LHCN-M2 (cell line): ENCODE data around the gene TMEM178A. TPM values are rescaled to one million over a fixed set of nuclear protein-coding genes. Genes with fewer than 3 reads are reported as not detected.

Experiments
- DNase-seq: peaks from one replicate; pipeline ENCODE4 v3.0.0-alpha.2; 2012; ENCODE audit warnings: low read depth
- total RNA-seq: library from RNA; depleted of rRNA; stranded (reverse); fragments of >200 nt; gene quantifications from 2 replicates; pipeline ENCODE4 v1.2.3, GENCODE V29; 2014; rRNA removed

Gene TMEM178A
- total RNA-seq, 1 experiment from 2014 or later = 0.40 TPM

GRCh38 chr2:39739386-39739785, 73.7 kb downstream of the TMEM178A start:
- DNase-seq = no peak

GRCh38 chr2:39741871-39742270, 76.2 kb downstream of the TMEM178A start:
- no peak for DNase-seq

GRCh38 chr2:39743269-39743776, 77.6 kb downstream of the TMEM178A start:
- DNase-seq = no peak

GRCh38 chr2:39755466-39755865, 89.7 kb downstream of the TMEM178A start:
- no peak for DNase-seq

DNA sequence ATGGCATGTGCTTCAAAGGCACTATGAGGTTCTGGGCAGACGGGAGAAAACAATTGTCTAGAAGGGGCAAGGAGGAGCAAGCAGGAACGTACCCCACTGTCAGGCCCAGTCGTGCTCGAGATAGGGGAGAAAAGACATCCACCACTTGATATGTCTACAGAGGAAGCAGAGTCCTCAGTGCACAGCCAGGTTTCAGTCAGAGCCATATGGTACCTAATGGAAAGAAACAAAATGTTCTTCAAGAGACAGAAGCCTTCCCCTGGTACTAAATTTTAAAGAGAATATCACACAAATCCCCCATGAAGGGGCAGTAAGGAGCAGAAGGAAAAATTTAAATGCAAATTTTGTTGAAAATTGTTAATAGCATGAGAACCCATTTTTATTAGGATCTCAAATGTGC, 91.4 kb downstream of the TMEM178A start:
- DNase-seq = no peak

GRCh38 chr2:39762448-39762847, 96.7 kb downstream of the TMEM178A start:
- no peak for DNase-seq

Other genes with a start within 250 kb of the TMEM178A start
- 35.0 and 41.4 TPM in 2 replicates for gene MAP4K3, start 228.6 kb upstream of the TMEM178A start, total RNA-seq
- gene THUMPD2, start 113.3 kb downstream of the TMEM178A start, total RNA-seq = 10.5 and 14.0 TPM in 2 replicates